SK-N-SH treated with all-trans-retinoic acid at 6 μM for 48 hours (cell line): ENCODE data around the gene ZSCAN5C.

Experiments
- ARNTL ChIP-seq: fragments of 450-650 bp; formaldehyde crosslinking; IDR thresholded peaks from 2 replicates; pipeline ENCODE4 v1.5.0; 2020; ENCODE audit warnings: low read depth, mild to moderate bottlenecking, moderate library complexity, borderline replicate concordance
- BACH2 ChIP-seq: fragments of 250-450 bp; sonication (Bioruptor Pico); IDR thresholded peaks from 2 replicates; pipeline ENCODE4 v1.9.0; 2021; ENCODE audit warnings: mild to moderate bottlenecking, borderline replicate concordance
- ESRRG ChIP-seq: fragments of 250-450 bp; sonication (Bioruptor Pico); IDR thresholded peaks from 2 replicates; pipeline ENCODE4 v1.6.1; 2021; ENCODE audit warnings: mild to moderate bottlenecking
- GLIS3 ChIP-seq: fragments of 250-450 bp; sonication (Bioruptor Pico); IDR thresholded peaks from 2 replicates; pipeline ENCODE4 v1.5.0; 2020; ENCODE audit warnings: mild to moderate bottlenecking, moderate library complexity
- ISL1 ChIP-seq: fragments of 250-450 bp; sonication (Bioruptor Pico); IDR thresholded peaks from 2 replicates; pipeline ENCODE4 v2.1.2; 2022; ENCODE audit warnings: mild to moderate bottlenecking, moderate library complexity
- OSR1 ChIP-seq: fragments of 250-450 bp; sonication (Bioruptor Pico); IDR thresholded peaks from 2 replicates; pipeline ENCODE4 v1.8.0; 2022; ENCODE audit warnings: moderate library complexity, mild to moderate bottlenecking, inconsistent platforms
- RARB ChIP-seq: fragments of 250-450 bp; sonication (Bioruptor Pico); IDR thresholded peaks from 2 replicates; pipeline ENCODE4 v1.8.0; 2021; ENCODE audit warnings: mild to moderate bottlenecking, moderate library complexity
- TOX ChIP-seq: fragments of 250-450 bp; sonication (Bioruptor Pico); IDR thresholded peaks from 2 replicates; pipeline ENCODE4 v1.8.0; 2021; ENCODE audit warnings: mild to moderate bottlenecking, moderate library complexity, borderline replicate concordance
- ZFP3 ChIP-seq: fragments of 250-450 bp; sonication (Bioruptor Pico); IDR thresholded peaks from 2 replicates; pipeline ENCODE4 v1.5.0; 2020; ENCODE audit warnings: mild to moderate bottlenecking, moderate library complexity
- ZFP30 ChIP-seq: fragments of 450-650 bp; formaldehyde crosslinking; IDR thresholded peaks from 2 replicates; pipeline ENCODE4 v1.5.0; 2022; ENCODE audit warnings: mild to moderate bottlenecking, moderate library complexity
- TF ChIP-seq, protein P1 (sequence below): fragments of 250-450 bp; sonication (Bioruptor Pico); IDR thresholded peaks from 2 replicates; pipeline ENCODE4 v1.8.0; 2020; ENCODE audit warnings: mild to moderate bottlenecking, moderate library complexity, borderline replicate concordance
- TF ChIP-seq, protein P2 (sequence below): fragments of 250-450 bp; sonication (Bioruptor Pico); IDR thresholded peaks from 2 replicates; pipeline ENCODE4 v1.5.1; 2020; ENCODE audit warnings: low read depth, mild to moderate bottlenecking, moderate library complexity
- TF ChIP-seq, protein P3 (sequence below): fragments of 250-450 bp; sonication (Bioruptor Pico); IDR thresholded peaks from 2 replicates; pipeline ENCODE4 v1.8.0; 2021; ENCODE audit warnings: low read depth, mild to moderate bottlenecking, moderate library complexity, borderline replicate concordance
- TF ChIP-seq, protein P4 (sequence below): fragments of 250-450 bp; sonication (Bioruptor Pico); IDR thresholded peaks from 2 replicates; pipeline ENCODE4 v1.5.1; 2021; ENCODE audit warnings: mild to moderate bottlenecking, moderate library complexity

DNA sequence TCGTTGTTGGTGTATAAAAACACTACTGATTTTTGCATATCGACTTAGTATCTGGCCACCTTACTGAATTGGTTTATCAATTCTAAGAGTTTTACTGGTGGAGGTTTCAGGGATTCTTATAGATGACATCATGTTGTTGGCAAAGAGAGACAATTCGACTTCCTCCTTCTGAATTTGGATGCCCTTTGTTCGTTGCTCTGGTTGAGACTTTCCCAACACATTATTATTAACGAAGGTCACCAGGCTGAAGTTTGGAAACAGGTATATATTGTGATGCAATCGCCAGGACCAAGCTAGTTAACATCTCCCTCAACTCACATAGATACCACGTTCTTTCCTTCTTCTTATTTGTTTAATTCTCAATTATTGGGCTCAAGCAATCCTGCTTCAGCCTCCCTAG is 2.4 kb upstream of the ZSCAN5C start:
- TF ChIP-seq OSR1 (CRISPR knock-in tag) (no peak), ISL1 (CRISPR knock-in tag) (no peak), ARNTL (CRISPR knock-in tag) (no peak), ZFP30 (no peak), RARB (CRISPR knock-in tag) (no peak), ESRRG (CRISPR knock-in tag) (no peak), ZFP3 (CRISPR knock-in tag) (no peak), GLIS3 (no peak), BACH2 (no peak), TOX (CRISPR knock-in tag) (no peak)
- TF ChIP-seq, protein P1, sequence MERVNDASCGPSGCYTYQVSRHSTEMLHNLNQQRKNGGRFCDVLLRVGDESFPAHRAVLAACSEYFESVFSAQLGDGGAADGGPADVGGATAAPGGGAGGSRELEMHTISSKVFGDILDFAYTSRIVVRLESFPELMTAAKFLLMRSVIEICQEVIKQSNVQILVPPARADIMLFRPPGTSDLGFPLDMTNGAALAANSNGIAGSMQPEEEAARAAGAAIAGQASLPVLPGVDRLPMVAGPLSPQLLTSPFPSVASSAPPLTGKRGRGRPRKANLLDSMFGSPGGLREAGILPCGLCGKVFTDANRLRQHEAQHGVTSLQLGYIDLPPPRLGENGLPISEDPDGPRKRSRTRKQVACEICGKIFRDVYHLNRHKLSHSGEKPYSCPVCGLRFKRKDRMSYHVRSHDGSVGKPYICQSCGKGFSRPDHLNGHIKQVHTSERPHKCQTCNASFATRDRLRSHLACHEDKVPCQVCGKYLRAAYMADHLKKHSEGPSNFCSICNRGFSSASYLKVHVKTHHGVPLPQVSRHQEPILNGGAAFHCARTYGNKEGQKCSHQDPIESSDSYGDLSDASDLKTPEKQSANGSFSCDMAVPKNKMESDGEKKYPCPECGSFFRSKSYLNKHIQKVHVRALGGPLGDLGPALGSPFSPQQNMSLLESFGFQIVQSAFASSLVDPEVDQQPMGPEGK (CRISPR knock-in tag), result no peak
- TF ChIP-seq, protein P2, sequence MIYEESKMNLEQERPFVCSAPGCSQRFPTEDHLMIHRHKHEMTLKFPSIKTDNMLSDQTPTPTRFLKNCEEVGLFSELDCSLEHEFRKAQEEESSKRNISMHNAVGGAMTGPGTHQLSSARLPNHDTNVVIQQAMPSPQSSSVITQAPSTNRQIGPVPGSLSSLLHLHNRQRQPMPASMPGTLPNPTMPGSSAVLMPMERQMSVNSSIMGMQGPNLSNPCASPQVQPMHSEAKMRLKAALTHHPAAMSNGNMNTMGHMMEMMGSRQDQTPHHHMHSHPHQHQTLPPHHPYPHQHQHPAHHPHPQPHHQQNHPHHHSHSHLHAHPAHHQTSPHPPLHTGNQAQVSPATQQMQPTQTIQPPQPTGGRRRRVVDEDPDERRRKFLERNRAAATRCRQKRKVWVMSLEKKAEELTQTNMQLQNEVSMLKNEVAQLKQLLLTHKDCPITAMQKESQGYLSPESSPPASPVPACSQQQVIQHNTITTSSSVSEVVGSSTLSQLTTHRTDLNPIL (CRISPR knock-in tag), result no peak
- TF ChIP-seq, protein P3, sequence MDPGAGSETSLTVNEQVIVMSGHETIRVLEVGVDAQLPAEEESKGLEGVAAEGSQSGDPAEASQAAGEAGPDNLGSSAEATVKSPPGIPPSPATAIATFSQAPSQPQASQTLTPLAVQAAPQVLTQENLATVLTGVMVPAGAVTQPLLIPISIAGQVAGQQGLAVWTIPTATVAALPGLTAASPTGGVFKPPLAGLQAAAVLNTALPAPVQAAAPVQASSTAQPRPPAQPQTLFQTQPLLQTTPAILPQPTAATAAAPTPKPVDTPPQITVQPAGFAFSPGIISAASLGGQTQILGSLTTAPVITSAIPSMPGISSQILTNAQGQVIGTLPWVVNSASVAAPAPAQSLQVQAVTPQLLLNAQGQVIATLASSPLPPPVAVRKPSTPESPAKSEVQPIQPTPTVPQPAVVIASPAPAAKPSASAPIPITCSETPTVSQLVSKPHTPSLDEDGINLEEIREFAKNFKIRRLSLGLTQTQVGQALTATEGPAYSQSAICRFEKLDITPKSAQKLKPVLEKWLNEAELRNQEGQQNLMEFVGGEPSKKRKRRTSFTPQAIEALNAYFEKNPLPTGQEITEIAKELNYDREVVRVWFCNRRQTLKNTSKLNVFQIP, result no peak
- TF ChIP-seq, protein P4, sequence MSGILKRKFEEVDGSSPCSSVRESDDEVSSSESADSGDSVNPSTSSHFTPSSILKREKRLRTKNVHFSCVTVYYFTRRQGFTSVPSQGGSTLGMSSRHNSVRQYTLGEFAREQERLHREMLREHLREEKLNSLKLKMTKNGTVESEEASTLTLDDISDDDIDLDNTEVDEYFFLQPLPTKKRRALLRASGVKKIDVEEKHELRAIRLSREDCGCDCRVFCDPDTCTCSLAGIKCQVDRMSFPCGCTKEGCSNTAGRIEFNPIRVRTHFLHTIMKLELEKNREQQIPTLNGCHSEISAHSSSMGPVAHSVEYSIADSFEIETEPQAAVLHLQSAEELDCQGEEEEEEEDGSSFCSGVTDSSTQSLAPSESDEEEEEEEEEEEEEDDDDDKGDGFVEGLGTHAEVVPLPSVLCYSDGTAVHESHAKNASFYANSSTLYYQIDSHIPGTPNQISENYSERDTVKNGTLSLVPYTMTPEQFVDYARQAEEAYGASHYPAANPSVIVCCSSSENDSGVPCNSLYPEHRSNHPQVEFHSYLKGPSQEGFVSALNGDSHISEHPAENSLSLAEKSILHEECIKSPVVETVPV (CRISPR knock-in tag), result no peak
